GM06990 (cell line): ENCODE results near the gene RPS6KA5.
"Not testable (repeated sequence)": the region's sequence is repeated elsewhere in the genome, so short reads cannot be mapped to it uniquely, and the experiment has no call there.

Experiments
- DNase-seq: peaks from one replicate; pipeline ENCODE4 v3.0.0-alpha.2; 2011; ENCODE audit not compliant: insufficient read length; ENCODE audit errors: extremely low read depth
- H3K27me3 ChIP-seq: replicated peaks from 2 replicates; pipeline ENCODE4 v1.6.0; 2011; ENCODE audit warnings: low read length; ENCODE audit not compliant: control insufficient read depth, insufficient read depth
- H3K36me3 ChIP-seq: 2 replicates; pipeline ENCODE4 v1.5.1; 2011; ENCODE audit warnings: low read length; ENCODE audit not compliant: control insufficient read depth, insufficient read depth
- H3K4me3 ChIP-seq: replicated peaks from 2 replicates; pipeline ENCODE4 v1.5.1; 2011; ENCODE audit warnings: low read depth, mild to moderate bottlenecking, control low read depth, low read length
- TF ChIP-seq, protein P1 (sequence below): IDR thresholded peaks from 2 replicates; pipeline ENCODE4 v1.5.1; 2011; ENCODE audit warnings: low read length, control low read depth, mild to moderate bottlenecking, inconsistent platforms; ENCODE audit not compliant: insufficient read depth, poor library complexity, severe bottlenecking

The RPS6KA5 gene

DNA sequence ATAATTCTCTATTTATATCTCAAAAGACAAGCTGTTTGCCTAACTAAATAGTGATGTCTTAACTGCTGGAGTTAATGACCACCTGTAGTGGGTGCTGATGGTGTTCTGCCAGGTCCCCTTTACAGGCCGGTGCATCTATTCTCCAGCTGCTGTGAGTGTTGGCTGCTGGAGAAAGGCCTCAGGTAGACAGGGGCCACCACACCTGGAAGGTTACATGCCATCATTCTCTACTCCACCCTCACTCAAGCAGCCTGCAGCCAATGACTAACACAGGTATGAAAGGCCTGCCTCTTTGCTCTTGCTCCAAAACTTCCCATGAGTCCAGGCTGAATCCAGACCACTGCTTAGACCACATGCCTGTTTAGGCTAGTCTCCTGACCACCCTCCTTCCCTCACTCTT lies 73.9 kb downstream of the RPS6KA5 start:
- no peak overlapping the region for H3K4me3 ChIP-seq
- DNase-seq = no peak
- TF ChIP-seq, protein P1, sequence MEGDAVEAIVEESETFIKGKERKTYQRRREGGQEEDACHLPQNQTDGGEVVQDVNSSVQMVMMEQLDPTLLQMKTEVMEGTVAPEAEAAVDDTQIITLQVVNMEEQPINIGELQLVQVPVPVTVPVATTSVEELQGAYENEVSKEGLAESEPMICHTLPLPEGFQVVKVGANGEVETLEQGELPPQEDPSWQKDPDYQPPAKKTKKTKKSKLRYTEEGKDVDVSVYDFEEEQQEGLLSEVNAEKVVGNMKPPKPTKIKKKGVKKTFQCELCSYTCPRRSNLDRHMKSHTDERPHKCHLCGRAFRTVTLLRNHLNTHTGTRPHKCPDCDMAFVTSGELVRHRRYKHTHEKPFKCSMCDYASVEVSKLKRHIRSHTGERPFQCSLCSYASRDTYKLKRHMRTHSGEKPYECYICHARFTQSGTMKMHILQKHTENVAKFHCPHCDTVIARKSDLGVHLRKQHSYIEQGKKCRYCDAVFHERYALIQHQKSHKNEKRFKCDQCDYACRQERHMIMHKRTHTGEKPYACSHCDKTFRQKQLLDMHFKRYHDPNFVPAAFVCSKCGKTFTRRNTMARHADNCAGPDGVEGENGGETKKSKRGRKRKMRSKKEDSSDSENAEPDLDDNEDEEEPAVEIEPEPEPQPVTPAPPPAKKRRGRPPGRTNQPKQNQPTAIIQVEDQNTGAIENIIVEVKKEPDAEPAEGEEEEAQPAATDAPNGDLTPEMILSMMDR = no peak
- no peaks in the 10 kb centered on the region for H3K27me3 ChIP-seq
- H3K36me3 ChIP-seq = no peaks in the 10 kb centered on the region; the same call in 1 of the 2 replicates

DNA sequence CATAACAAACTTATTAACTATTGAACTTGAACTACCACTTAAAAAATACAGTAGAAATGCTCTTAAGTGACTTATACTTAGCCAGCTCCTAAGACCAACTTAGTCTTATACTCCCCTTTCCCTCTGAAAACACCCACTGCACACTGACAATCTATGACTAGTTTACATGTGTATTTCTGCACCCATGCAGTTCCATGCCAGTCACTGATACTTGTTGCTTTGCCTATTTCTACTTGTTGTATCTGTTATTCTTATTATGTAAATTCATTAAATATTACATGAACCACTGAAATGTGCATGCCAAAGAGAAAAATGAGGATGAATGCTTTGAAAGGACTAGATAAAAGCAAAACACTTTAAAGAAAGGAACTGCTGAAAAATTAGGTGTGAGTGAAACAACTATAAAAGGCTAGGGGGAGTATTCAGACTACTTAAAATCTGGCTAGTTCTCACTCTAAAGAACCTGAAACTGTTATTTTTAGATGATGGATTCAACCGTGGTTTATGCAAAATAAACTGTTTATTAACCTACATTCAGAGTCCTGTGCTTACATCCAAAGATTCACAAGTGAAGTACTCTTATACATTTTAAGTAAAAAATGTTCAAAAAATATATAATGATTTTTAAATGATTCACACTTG lies 74.7 kb downstream of the RPS6KA5 start:
- TF ChIP-seq, protein P1 = no peak
- no peaks in the 10 kb centered on the region; the same call in 1 of the 2 replicates for H3K36me3 ChIP-seq
- no peak for DNase-seq
- H3K4me3 ChIP-seq = no peak overlapping the region
- H3K27me3 ChIP-seq = no peaks in the 10 kb centered on the region

DNA sequence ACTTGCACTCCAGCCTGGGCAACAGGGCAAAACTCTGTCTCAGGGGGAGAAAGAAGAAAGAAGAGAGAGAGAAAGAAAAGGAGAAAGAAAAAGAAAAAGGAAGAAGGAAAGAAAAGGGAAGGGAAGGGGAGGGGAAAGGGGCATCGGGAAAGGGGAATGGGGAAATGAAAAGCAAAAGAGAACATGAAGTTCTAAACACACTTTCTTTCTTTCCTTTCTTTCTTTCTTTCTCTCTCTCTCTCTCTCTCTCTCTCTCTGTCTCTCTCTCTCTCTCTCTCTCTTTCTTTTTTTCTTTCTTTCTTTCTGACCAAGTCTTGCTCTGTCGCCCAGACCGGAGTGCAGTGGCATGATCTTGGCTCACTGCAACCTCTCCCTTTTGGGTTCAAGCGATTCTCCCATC lies 76.9 kb downstream of the RPS6KA5 start:
- TF ChIP-seq, protein P1 = no peak
- H3K27me3 ChIP-seq = no peaks in the 10 kb centered on the region
- H3K36me3 ChIP-seq = no peaks in the 10 kb centered on the region; the same call in 1 of the 2 replicates
- DNase-seq = no peak
- no peak overlapping the region for H3K4me3 ChIP-seq

DNA sequence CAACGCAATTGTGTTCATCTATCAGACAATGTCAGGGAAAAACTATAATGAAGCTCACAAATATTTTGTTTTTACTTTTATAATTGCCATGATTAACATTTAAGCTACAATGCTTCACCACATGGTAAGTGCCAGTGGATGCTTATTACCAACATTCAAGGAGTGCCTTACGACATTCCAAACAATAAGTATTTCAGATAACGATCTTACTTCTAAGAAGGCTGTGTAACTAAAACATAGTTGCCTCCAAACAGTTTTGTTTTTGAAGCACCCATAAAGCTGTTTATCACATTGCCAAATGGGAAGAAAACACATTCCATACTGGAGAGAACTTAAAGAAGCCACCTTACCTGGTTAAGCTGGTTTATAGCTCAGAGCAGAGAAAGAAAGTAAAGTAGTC lies 78.8 kb downstream of the RPS6KA5 start:
- TF ChIP-seq, protein P1 = no peak
- DNase-seq = no peak
- Histone ChIP-seq H3K27me3 (no peaks in the 10 kb centered on the region), H3K36me3 (no peaks in the 10 kb centered on the region; the same call in 1 of the 2 replicates), H3K4me3 (no peak overlapping the region)

DNA sequence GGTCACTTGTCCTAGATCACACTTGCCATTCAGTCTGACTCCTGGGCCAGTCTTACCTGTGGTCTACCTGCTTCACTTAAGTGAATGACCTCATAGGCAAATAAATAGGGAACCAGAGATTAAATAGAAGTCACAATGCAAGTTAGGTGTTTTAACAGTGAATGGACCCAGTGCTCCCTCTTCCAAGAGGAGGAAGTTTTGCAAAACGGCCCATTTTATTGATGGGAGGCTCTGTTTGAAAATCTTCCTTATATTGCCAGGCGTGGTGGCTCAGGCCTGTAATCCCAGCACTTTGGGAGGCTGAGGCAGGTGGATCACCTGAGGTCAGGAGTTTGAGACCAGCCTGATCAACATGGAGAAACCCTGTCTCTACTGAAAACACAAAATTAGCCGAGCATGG lies 79.8 kb downstream of the RPS6KA5 start:
- DNase-seq, H3K36me3 ChIP-seq, H3K4me3 ChIP-seq, H3K27me3 ChIP-seq: not testable (repeated sequence)

DNA sequence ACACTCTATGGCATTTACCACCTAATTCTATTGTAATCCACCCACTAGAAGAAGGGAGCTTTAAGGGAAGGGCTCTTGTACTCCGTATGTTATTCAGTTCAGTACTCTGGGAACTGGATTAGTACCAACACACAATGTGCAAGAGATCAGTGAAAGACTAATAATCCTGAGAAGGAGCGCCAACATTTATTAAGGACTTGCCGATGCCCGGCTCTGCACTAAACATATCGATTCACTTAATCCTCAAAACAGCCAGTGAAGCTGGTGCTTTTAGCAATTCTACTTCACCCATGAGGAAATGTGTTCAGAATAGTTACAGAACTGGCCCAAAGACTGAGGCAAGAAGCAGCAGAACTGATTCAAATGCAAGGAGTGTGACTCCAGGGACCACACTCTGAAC lies 80.9 kb downstream of the RPS6KA5 start:
- H3K36me3 ChIP-seq = no peaks in the 10 kb centered on the region
- DNase-seq = no peak
- no peak overlapping the region for H3K4me3 ChIP-seq
- TF ChIP-seq, protein P1 = no peak
- no peaks in the 10 kb centered on the region for H3K27me3 ChIP-seq
